ENCODE data around the gene GALNS. TPM values are rescaled to one million over a fixed set of nuclear protein-coding genes. Genes with fewer than 3 reads are reported as not detected.
A peak's percentile ranks its signal among the peaks of the same experiment; 100 is the strongest.
"Not testable (repeated sequence)": the region's sequence is repeated elsewhere in the genome, so short reads cannot be mapped to it uniquely, and the experiment has no call there.

The GALNS gene, protein sequence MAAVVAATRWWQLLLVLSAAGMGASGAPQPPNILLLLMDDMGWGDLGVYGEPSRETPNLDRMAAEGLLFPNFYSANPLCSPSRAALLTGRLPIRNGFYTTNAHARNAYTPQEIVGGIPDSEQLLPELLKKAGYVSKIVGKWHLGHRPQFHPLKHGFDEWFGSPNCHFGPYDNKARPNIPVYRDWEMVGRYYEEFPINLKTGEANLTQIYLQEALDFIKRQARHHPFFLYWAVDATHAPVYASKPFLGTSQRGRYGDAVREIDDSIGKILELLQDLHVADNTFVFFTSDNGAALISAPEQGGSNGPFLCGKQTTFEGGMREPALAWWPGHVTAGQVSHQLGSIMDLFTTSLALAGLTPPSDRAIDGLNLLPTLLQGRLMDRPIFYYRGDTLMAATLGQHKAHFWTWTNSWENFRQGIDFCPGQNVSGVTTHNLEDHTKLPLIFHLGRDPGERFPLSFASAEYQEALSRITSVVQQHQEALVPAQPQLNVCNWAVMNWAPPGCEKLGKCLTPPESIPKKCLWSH
- total RNA-seq = 5.7 TPM

DNA sequence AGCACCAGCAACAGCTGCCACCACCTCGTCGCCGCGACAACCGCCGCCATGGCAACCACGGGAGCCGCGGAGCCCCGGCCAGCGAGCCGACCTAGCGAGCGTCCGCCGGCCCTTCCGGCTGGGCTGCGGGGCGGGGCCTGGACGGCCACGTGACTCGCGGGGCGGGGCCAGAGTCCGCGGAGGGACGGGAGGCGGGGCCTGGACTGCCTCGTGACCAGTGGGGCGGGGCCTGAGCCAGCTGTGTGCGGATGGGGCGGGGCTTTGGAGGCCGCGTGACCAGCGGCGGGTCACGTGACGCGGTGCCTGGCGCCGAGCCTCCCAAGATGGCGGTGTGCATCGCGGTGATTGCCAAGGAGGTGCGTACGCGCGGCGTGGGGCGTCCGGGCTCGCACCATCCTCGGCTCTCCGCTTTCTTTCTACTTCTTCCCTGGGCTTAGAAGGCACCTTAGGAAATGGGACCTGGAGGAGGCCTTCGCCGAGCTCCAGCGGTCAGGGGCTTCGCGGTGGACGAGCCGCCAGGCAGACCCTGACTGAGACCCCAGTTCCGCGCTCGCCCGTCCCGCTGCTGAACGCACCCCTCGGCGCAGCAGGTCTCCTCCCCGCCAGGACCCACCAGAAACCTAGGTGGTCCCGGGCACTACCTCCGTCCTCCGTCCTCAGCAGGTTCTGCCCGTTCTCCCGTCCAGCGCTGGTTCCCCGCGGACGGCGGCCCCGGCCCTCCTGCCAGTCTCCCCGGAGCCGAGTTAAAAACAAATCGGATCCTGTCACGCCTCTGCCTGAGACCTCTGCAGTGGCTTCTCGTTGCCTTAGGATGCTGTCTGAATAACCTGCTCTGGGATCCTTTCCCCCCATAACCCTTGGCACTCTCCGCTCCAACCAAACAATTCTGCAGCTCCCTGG lies at the start of gene GALNS, which contains the start of gene TRAPPC2L:
Gene GALNS, minus strand, starts transcription at position 120 of the 900 bp plus-strand sequence. Its CDS starts 70 bp downstream, at position 50.
Gene TRAPPC2L, plus strand, starts transcription at position 300 of the 900 bp plus-strand sequence. Its CDS starts 24 bp downstream, at position 324.
- DNase-seq (ENCODE audit: low spot score in 2 of 2) = peak; percentile 100
- FAIRE-seq = no peak

DNA sequence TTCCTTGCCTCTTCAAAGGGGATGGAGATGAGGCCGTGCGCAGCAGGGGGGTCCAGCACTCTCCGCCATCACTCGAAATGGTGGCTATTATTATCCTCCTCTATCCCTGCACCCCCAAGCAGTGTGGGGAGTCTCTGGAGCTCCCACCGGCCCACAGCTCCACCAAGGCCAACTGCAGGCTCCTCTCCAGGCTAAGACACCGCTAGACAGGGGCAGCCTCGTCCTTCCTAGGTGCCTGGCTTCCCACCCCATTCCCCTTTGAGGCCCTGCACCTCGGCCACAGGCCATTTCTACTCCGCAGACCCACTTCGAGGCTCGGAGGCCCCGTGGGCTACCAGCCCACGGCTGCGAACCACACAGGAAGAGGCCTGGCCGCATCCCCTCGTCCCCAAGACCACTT lies 49.3 kb upstream of the GALNS start:
- DNase-seq (ENCODE audit: low spot score in 2 of 2) = no peak
- no peak for FAIRE-seq

DNA sequence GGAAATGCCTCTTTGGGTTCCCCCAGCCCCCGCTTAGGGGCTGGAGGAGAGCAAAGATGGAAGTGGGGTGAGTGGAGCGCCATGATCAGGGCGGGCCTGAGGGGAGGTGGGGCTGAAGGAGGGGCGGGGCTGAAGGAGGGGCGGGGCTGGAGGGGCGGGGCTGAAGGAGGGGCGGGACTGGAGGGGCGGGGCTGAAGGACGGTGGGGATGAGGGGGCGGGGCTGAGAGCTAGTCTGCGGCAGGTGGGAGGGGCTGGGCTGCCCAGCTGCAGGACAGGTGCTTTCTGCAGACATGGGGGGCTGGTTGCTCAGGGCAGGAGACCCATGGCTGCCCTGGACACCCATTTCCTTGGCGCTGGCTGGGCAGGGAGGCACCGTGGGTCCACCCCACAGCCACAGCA lies 48.8 kb upstream of the GALNS start:
- DNase-seq (ENCODE audit: low spot score in 2 of 2) (no peak), FAIRE-seq (no peak)

DNA sequence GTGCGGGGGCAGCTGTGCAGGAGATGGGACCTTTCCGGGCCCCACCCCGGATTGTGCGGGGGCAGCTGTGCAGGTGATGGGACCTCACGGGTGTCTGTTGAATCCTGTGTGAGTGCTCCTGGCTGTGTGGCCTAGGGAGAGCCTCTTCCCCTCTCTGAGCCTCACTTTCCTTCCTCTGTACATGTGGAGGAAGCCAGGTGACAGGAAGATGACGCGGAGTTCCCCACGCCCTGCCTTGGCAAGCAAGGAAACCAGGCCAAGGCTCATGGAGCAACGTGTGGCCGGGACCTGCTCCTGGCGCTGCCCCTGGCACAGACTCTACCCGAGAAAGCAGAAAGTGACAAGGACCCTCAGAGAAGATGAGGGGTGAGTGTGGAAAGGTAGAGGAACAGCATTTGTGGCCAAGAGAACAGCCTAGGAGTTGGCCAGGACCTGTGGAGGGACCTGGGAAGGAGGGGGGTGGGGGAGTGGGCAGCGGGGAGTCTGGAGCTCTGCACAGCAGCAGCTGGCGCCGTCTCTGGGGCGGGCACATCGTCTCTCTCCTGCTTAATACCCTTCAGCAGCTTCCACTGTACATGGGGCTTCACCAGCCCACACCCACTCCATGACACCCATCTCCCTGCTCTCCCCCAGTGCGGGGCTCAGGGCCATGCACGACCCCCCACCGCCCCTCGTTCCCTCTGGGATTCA lies 48.1 kb upstream of the GALNS start:
- no peak for FAIRE-seq
- DNase-seq (ENCODE audit: low spot score in 2 of 2) = no peak

DNA sequence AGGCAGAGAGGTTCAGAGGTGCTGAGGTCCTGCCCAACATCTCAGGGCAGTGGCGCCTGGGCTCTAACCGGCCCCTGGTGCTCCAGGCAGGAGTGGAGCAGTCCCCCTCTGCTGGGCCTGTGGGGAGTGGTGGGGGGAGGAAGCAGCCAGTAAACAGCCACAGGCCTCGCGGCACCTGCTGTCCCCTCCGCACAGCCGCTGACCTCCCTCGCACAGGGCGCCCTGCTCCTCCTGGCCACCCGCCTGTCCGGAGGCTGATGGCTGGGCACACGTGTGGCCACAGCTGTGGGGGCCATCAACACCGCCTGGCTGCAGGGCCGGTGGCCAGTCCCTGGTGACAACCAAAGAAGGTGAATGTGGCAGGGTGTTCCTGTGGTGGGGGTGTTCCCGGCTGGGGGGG lies 46.5 kb upstream of the GALNS start:
- DNase-seq (ENCODE audit: low spot score in 2 of 2) = no peak
- no peak for FAIRE-seq

DNA sequence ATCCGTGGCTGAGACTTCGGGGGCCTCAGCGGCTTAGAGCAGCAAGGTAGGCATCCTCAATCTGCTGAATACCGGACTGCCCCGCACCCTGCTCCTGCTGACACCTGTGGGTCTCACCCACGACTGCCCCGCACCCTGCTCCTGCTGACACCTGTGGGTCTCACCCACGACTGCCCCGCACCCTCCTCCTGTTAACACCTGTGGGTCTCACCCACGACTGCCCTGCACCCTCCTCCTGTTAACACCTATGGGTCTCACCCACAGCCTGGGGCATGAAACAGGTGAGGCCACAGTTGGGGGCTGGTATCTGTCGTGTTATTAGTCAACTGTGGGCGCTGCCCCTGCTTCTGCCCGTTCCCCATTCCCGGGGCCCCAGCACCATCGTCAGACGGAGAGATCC lies 46.0 kb upstream of the GALNS start:
- no peak for DNase-seq (ENCODE audit: low spot score in 2 of 2)
- FAIRE-seq = no peak

DNA sequence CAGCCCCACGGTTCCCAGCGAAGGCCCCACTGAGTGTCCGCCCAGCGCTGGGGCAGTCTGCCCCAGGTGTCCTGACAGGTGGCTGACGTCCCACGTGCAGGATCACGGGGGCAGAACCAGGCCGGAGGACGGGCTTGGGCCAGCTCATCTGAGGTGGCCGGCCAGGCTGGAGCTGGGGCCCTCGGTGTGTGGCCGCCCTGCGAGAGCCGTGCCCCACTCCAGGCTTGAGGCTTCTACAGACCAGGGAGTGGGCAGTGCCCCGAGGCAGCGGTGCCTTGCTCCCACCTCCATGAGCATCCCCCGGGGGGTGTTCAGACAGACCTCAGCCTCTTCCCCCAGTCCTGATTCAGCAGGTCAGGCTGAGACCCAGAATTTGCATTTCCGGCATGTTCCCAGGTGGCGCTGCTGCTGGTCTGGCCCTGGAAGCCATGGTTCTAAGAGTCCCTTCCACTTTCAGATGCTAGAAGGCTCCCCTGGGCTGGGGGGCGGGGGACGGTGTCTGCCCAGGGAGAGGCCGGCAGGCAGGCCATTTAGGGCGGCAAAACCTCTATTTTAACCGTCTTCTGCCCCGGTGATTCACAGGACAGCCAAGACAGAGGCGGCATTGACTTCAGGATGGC lies 45.1 kb upstream of the GALNS start:
- DNase-seq (ENCODE audit: low spot score in 2 of 2) = no peak
- FAIRE-seq = no peak

DNA sequence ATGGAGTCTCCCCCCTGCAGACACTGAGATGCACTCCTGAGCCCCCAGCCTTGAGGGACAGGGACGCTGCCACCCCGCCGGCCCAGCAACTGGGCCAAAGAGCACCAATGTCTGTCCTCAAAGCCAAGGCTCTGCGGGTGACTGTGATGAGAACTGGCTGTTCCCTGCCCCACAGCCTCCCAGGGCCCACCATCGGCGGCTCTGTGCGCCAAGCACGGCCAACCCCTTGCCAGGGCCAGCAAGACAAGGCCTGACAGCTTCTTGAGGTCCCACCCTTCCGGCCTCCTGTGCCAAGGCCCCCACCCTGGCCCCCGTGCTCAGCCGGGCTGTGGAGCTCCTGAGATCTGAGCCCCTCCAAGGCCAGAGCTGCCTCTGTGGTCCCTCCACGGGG lies 43.9 kb upstream of the GALNS start:
- DNase-seq (ENCODE audit: low spot score in 2 of 2) (no peak), FAIRE-seq (no peak)

DNA sequence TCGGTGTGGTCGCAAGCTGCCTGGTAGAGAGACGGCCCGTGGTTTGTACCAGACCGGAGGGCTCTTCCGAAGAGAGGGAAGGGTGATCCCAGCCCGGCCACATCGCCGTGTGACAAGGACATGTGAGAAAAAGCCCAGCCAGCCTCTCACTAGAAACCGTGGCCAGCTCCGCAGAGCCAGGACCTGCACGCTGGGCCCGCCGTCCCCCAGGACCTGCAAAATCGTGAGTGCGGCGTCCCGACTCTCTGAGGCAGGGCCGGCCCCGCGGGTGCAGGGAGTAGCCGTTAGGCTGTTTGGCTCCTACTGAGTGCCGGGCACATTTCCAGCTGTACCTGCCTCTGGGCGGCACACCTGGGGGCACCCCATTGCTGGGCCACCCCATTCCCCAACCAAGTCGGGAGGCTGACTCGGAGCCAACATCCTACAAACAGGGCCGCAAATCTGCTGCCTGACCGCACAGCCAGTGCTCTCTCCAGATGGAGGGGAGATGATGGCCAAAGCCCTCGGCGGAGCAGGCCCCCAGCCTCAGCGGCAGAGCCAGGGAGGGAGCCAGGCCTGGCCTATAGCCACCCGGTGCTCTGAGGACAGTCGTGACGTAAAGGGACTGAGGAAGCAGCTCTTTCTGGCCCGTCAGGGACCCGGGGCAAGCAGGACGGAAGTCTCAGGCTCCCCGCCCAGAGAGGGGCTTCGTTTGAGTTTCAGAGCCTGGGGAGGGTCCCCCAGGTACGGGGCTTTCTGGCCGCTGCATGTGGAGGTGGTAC lies 43.3 kb upstream of the GALNS start:
- DNase-seq (ENCODE audit: low spot score in 2 of 2) = no peak

DNA sequence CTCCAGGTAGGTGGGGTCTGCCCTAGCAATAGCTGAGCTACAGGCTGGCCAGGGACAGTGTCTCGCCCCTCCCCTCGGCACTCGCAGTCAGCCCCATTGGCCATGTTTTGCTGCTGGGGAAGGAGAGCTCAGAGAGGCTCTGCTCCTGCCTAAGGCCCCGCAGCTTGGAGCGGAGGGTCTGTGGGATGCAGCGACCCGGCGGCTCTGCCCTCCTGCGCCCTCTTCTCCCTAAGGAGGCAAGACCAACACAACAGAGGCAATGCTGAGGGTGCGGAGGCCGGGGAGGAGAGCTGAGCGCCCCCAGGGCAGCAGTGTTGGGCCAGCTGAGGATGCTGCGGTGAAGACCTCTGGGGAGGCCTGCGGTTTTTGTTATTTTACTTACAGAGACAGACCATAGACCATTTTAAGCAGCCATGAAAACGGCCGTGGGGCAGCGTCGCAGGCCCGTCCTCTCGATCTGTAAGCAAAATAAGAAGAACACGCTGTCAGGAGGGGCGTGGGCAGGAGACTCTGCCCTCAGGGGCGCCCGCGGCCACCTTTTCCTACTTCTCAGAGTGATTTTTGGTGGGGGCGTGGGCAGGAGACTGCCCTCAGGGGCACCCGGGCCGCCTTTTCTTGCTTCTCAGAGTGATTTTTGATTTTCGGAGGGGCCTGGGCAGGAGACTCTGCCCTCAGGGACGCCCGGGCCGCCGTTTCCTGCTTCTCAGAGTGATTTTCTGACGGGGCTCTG lies 41.1 kb upstream of the GALNS start:
- no peak for DNase-seq (ENCODE audit: low spot score in 2 of 2)
- FAIRE-seq = no peak

More for the DNA sequence above, 43.3 kb upstream of the GALNS start:
- FAIRE-seq = no peak

DNA sequence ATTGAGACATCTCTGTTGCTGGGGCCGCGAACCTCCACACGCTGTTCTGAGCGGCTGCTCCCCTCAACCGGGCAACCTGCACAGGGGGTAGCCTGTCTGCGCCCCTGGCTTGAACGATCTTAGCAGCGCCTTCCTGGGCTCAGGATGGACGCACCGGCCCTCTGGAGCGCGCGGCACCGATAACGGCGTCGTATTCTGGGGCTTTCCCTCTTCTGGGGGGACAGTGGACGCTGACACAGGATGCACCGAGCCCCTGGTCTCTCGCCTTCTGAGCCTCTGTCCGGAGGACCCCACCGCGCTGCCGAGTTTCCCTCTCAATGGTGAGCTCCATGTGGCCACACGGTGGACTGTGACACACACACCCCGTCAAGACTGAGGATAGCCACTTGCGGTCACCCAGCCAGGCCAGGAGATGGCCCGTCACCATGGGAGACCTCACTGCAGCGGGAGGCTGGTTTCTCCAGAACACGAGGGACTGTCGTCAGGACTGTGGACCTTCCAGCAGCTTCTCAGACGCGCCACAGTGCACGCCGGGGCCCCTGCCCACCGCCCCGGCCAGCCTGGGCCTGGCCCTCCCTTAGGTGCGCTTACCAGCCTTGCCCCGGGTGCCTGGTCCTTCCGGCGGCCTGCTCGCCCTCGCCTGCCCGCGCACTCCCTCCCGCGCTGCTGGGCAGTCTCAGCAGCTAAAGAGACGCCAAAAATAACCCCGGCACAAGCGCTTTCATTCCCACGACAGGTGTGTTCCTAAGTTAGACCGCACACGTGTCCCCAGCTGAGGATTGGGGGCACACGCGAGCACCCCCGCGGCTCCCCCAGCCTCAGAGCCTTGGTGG lies 39.7 kb upstream of the GALNS start:
- no peak for FAIRE-seq
- DNase-seq (ENCODE audit: low spot score in 2 of 2) = no peak

DNA sequence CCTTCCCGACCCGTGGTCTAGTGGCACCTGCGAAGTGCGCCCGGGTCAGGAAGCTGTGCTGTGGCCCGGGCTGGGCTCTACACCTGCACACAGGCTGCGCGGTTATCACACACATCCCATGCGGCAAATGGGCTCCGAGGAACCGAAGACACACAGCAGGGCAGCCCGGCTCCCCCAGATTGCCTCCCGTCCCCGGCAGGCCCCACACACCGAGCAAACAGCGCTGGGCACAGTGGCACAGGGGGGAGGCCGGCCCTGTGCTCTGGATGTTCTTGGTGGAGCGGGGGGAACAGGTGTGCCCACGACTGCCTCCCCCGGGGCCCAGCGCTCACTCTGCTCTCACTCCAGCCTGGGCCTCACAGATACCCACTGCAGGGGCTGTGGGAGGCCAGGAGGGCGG lies 38.6 kb upstream of the GALNS start:
- DNase-seq (ENCODE audit: low spot score in 2 of 2) = no peak
- no peak for FAIRE-seq

DNA sequence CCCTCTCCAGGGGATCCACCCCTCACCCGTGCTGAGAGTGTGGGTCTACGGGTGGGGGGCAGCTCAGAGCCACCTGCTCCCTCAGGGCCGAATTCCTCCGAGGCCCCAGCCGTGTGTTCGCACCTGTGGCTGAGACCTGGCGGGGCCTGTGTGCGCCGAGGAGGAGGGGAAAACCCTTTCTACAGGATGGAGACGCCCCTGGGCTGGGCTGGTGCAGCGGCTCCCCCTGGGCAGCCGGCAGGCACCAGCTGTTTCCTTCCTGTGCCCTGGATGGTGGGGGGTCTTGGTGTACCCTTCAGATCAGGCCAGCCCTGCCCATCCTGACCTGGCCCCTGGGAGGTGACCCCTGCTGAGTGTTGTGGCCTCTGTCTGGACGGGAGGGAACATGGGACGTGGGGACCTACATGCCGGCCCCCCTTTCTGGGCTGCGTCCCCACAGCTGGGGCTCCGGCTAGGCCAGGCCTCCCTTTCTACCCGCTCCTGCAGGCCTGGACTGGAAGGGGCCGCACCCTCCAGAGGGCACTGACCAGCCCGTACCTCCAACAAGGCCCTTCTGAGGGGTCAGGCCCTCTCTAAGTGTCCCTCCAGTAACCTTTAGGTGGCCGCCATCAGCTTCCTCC lies 38.0 kb upstream of the GALNS start:
- FAIRE-seq = no peak

DNA sequence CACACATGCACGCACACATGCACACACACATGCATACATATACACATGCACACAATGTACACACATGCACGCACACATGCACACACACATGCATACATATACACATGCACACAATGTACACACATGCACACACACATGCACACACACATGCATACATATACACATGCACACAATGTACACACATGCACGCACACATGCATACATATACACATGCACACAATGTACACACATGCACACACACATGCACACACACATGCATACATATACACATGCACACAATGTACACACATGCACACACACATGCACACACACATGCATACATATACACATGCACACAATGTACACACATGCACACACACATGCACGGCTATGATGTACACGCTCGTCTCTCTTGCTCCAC lies 37.5 kb upstream of the GALNS start:
- FAIRE-seq; DNase-seq (ENCODE audit: low spot score in 2 of 2): not testable (repeated sequence)

More for the DNA sequence above, 38.0 kb upstream of the GALNS start:
- no peak for DNase-seq (ENCODE audit: low spot score in 2 of 2)

DNA sequence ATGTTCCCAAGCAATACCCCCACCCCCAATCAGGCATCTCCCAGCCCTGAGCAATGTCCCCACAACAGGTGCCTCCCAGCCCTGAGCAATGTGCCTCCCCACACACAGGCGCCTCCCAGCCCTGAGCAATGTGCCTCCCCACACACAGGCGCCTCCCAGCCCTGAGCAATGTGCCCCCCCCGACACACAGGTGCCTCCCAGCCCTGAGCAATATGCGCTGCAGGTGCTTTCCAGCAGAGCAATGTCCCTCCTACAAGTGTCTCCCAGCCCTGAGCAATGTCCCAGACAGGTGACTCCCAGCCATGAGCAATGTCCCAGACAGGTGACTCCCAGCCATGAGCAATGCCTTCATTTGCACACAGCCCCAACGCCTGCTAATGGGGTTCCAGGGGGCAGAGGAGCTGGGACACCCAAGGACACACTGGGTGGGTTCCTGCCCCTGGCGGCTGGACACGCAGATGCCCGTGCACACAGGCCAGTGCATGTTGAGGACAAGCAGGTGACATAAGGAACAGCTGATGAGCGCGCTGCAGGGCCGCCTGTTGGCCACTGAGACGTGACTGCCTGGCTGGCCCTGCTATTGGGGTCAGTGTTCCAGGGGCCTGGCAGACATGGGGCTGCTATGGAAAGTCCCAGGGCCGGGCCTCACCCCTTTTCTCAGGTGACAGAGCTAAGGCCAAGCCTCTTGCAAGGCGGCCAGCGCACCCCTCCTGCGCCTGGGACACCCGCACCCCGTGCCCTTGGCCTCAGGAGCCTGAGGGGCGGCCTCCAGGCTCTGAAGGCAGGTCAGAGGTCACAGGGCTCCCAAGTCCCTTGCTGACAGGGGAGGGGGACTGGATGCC lies 36.6 kb upstream of the GALNS start:
- FAIRE-seq (no peak), DNase-seq (ENCODE audit: low spot score in 2 of 2) (no peak)

DNA sequence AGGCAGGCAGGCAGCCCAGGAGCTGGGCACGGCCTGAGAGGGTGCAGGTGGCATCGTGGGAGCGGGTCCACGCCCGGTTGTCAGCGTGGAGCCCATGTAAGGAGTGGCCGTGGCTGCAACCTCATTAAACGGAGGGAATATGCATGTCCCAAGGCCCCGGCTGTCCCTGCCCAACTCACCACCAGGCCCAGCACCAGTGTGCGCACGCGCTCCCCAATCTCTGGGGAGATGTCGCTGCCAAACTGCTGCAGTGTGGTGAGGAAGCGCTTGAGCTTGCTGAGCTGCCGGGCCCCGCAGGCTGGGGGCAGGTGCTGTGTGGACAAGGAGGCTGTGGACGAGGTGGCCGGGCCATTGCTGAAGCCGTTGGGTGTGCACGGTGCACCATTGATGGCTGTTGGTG lies 35.3 kb upstream of the GALNS start:
- no peak for FAIRE-seq
- DNase-seq (ENCODE audit: low spot score in 2 of 2) = no peak
